Endothelial cell of umbilical vein (primary cell): ENCODE measurements around the gene SLC46A1. TPM values are rescaled to one million over a fixed set of nuclear protein-coding genes. Genes with fewer than 3 reads are reported as not detected.

ENCODE experiments used
- BruUV-seq: library from RNA; stranded (reverse); fragments of 400-500 nt; replicated peaks from 2 replicates; lab custom pipeline; 2021; lab: Mats Ljungman, UMichigan
- CTCF ChIA-PET: fragments of 300-600, 350-600 bp; sonication (Branson Sonifier 250); formaldehyde crosslinking; loops from one replicate; lab custom pipeline; 2021; ENCODE audit warnings: antibody characterized with exemption, inconsistent platforms; lab: Charles Lee
- POLR2A ChIA-PET: fragments of 300-600, 350-600 bp; sonication (Branson Sonifier 250); formaldehyde crosslinking; loops from one replicate; lab custom pipeline; 2021; ENCODE audit warnings: antibody characterized with exemption, inconsistent platforms; lab: Charles Lee
- DNase-seq: peaks from one replicate; pipeline ENCODE4 v3.0.0-alpha.2; 2011; ENCODE audit warnings: low read depth, low spot score
- FAIRE-seq: peaks from 2 replicates; lab custom pipeline; 2011; peaks lifted over from hg19 to GRCh38; lab: Jason Lieb, UNC
- H2AFZ ChIP-seq: 2 replicates; pipeline ENCODE4 v1.6.0; 2012; ENCODE audit warnings: low read depth, low read length, control low read depth, inconsistent platforms
- H3K27ac ChIP-seq: 2 replicates; pipeline ENCODE4 v1.5.1; 2011; ENCODE audit warnings: low read depth, mild to moderate bottlenecking, control low read depth, low read length, moderate library complexity; ENCODE audit not compliant: insufficient read depth
- H3K27me3 ChIP-seq, 2 experiments: 2 replicates each; pipeline versions ENCODE4 v1.6.0 to v1.6.1; 2011; ENCODE audit warnings: low read length in 2 of 2, mixed read lengths in 1 of 2; ENCODE audit not compliant: control insufficient read depth in 2 of 2, insufficient read depth in 2 of 2
- H3K36me3 ChIP-seq, 2 experiments: 2 replicates in 1 of 2; 3 replicates in 1 of 2; pipeline ENCODE4 v1.5.1; 2011; ENCODE audit warnings: low read length in 2 of 2, mild to moderate bottlenecking in 1 of 2, moderate library complexity in 1 of 2; ENCODE audit not compliant: control insufficient read depth in 2 of 2, insufficient read depth in 2 of 2; ENCODE audit errors: extremely low read depth in 1 of 2
- H3K4me1 ChIP-seq: 3 replicates; pipeline ENCODE4 v1.5.1; 2011; ENCODE audit warnings: mild to moderate bottlenecking, low read length; ENCODE audit not compliant: control insufficient read depth, insufficient read depth; ENCODE audit errors: extremely low read depth
- H3K4me2 ChIP-seq: 2 replicates; pipeline ENCODE4 v1.6.1; 2011; ENCODE audit warnings: low read length, control low read depth, mixed read lengths; ENCODE audit not compliant: insufficient read depth
- H3K4me3 ChIP-seq, 3 experiments: fragments of 200-600 bp in 1 of 3; sonication (generic), shearing (Covaris generic) in 1 of 3; replicated peaks in 1 of 3; 2 replicates each; pipeline ENCODE4 v1.5.1; 2011 to 2016; ENCODE audit warnings: control low read depth in 3 of 3, low read length in 3 of 3, mild to moderate bottlenecking in 2 of 3, inconsistent platforms in 1 of 3, low read depth in 1 of 3, moderate library complexity in 1 of 3; ENCODE audit not compliant: insufficient read depth in 1 of 3
- H3K79me2 ChIP-seq: 2 replicates; pipeline ENCODE4 v1.6.0; 2012; ENCODE audit warnings: low read length, inconsistent platforms; ENCODE audit not compliant: control insufficient read depth, insufficient read depth
- H3K9ac ChIP-seq: replicated peaks from 2 replicates; pipeline ENCODE3; 2011; ENCODE audit warnings: low read length, control low read depth; ENCODE audit not compliant: insufficient read depth; ENCODE audit errors: extremely low read depth
- H3K9me1 ChIP-seq: replicated peaks from 3 replicates; pipeline ENCODE4 v1.6.0; 2011; ENCODE audit warnings: mild to moderate bottlenecking, low read length; ENCODE audit not compliant: control insufficient read depth, insufficient read depth; ENCODE audit errors: extremely low read depth
- H3K9me3 ChIP-seq: replicated peaks from 2 replicates; pipeline ENCODE4 v1.5.1; 2012; ENCODE audit warnings: low read length, inconsistent platforms; ENCODE audit not compliant: control insufficient read depth, insufficient read depth
- H4K20me1 ChIP-seq: replicated peaks from 2 replicates; pipeline ENCODE3; 2011; ENCODE audit warnings: mild to moderate bottlenecking, low read length; ENCODE audit not compliant: control insufficient read depth, insufficient read depth; ENCODE audit errors: extremely low read depth
- EZH2 ChIP-seq: IDR thresholded peaks from 2 replicates; pipeline ENCODE4 v1.6.1; 2012; ENCODE audit warnings: borderline replicate concordance, low read depth, mild to moderate bottlenecking, moderate library complexity, low read length, inconsistent platforms; ENCODE audit not compliant: severe bottlenecking
- FOS ChIP-seq: IDR thresholded peaks from 2 replicates; pipeline ENCODE4 v1.6.1; 2011; ENCODE audit warnings: mild to moderate bottlenecking, low read length, moderate library complexity, borderline replicate concordance; ENCODE audit not compliant: insufficient read depth
- GATA2 ChIP-seq: IDR thresholded peaks from 2 replicates; pipeline ENCODE4 v1.7.0; 2011; ENCODE audit warnings: low read depth, mild to moderate bottlenecking, moderate library complexity, mixed read lengths, low read length; ENCODE audit not compliant: insufficient read length, insufficient read depth
- JUN ChIP-seq: IDR thresholded peaks from 2 replicates; pipeline ENCODE4 v1.6.1; 2011; ENCODE audit warnings: borderline replicate concordance, low read depth; ENCODE audit not compliant: insufficient read length, insufficient read depth
- MYC ChIP-seq: IDR thresholded peaks from one replicate; pipeline ENCODE4 v1.6.1; 2011; ENCODE audit warnings: mild to moderate bottlenecking, low read depth, low read length
- POLR2A ChIP-seq: IDR thresholded peaks from 2 replicates; pipeline ENCODE4 v1.6.1; 2012; ENCODE audit warnings: low read depth, mild to moderate bottlenecking, control low read depth, low read length
- POLR2AphosphoS5 ChIP-seq: IDR thresholded peaks from 2 replicates; pipeline ENCODE4 v1.6.1; 2012; ENCODE audit warnings: low read depth, mild to moderate bottlenecking, control low read depth, low read length, moderate library complexity; ENCODE audit not compliant: insufficient read depth
- dilution Hi-C: fragments of 300-500 bp; cut with MboI; formaldehyde crosslinking; loops from one replicate; pipeline ENCODE4 v1.15.0; 2019; ENCODE audit warnings: low sequenced_read_pairs; ENCODE audit not compliant: extremely low pct_ligation_motif_present
- intact Hi-C: fragments of 100-400 bp; cut with micrococcal nuclease; formaldehyde crosslinking; loops from one replicate; pipeline ENCODE4 v1.10.0; 2022
- polyA plus RNA-seq, 4 experiments: library from polyadenylated mRNA; depleted of rRNA in 3 of 4; stranded (reverse) in 3 of 4; unstranded in 1 of 4; fragments of >200 nt; gene quantifications; 2 replicates each; pipeline versions ENCODE4 v1.2.1 to v1.2.3, GENCODE V29; 2011 to 2012; ENCODE audit warnings: missing spikeins in 1 of 4
- total RNA-seq: library from RNA; stranded (reverse); gene quantifications from 2 replicates; pipeline ENCODE4 v1.2.3, GENCODE V29; 2021
- TF ChIP-seq, protein P1 (sequence below), 2 donors: IDR thresholded peaks; 1 replicate in 1 of 2; 2 replicates in 1 of 2; pipeline ENCODE4 v1.5.1; 2011; ENCODE audit warnings: low read length in 2 of 2, mild to moderate bottlenecking in 2 of 2, moderate library complexity in 2 of 2, control low read depth in 1 of 2, inconsistent platforms in 1 of 2, low read depth in 1 of 2; ENCODE audit not compliant: insufficient read depth in 1 of 2; ENCODE audit errors: extremely low read depth in 1 of 2
- TF ChIP-seq, protein P2 (sequence below): IDR thresholded peaks from 2 replicates; pipeline ENCODE4 v1.6.1; 2011; ENCODE audit not compliant: insufficient read depth, insufficient read length

SLC46A1 gene
- total and polyA plus RNA-seq, 2 donors (not counting 3 experiments of a cell fraction or from before 2014, with no cell fraction given), result 2.6 to 4.1 TPM

- no peaks in the 10 kb centered on the region for H4K20me1 ChIP-seq
- H3K9me3 ChIP-seq, result no peaks in the 10 kb centered on the region
- FAIRE-seq (peak; percentile 49), DNase-seq (no peak)
- H3K79me2 ChIP-seq, result peaks cover 30% of the 10 kb centered on the region
- peaks cover 17% of the 10 kb centered on the region for H3K4me1 ChIP-seq
- peaks cover 21 to 35% of the 10 kb centered on the region in 2 experiments for H3K36me3 ChIP-seq
- dilution Hi-C loops (no loop called here), intact Hi-C loops (loop anchor here (1.0 to 10.0 kb wide), 5 partner anchors 12 to 1103 kb away; partner anchors contain the start of genes IFT20, TMEM97, TNFAIP1 and VTN)
- BruUV-seq, result TSS peak; percentile 74
- peak overlapping the region; percentile 98 for H3K9ac ChIP-seq
- peaks cover 2% of the 10 kb centered on the region for H3K9me1 ChIP-seq
- CTCF ChIA-PET, result interaction anchor here (0.7 to 3.2 kb wide), 8 partner anchors 9 to 106 kb away, joined by 3 to 23 read pairs (median 5); partner anchors contain the start of genes IFT20 and TNFAIP1
- POLR2A ChIA-PET, result interaction anchor here (1.2 to 2.5 kb wide), 4 partner anchors 8 to 37 kb away, joined by 3 to 26 read pairs (median 8); partner anchors contain the start of genes IFT20 and TNFAIP1
- H2AFZ ChIP-seq, result peak overlapping the region; percentile 96
- H3K4me2 ChIP-seq, result peak overlapping the region; percentile 97
- H3K27ac ChIP-seq, result peak overlapping the region; percentile 92
- TF ChIP-seq EZH2, result no peak
- H3K27me3 ChIP-seq, result no peaks in the 10 kb centered on the region
- peak overlapping the region; percentile 89 to 98 (median 91) for H3K4me3 ChIP-seq
These were observed 48.2 kb downstream of the SLC46A1 start for GRCh38 chr17:28357901-28358197.

DNA sequence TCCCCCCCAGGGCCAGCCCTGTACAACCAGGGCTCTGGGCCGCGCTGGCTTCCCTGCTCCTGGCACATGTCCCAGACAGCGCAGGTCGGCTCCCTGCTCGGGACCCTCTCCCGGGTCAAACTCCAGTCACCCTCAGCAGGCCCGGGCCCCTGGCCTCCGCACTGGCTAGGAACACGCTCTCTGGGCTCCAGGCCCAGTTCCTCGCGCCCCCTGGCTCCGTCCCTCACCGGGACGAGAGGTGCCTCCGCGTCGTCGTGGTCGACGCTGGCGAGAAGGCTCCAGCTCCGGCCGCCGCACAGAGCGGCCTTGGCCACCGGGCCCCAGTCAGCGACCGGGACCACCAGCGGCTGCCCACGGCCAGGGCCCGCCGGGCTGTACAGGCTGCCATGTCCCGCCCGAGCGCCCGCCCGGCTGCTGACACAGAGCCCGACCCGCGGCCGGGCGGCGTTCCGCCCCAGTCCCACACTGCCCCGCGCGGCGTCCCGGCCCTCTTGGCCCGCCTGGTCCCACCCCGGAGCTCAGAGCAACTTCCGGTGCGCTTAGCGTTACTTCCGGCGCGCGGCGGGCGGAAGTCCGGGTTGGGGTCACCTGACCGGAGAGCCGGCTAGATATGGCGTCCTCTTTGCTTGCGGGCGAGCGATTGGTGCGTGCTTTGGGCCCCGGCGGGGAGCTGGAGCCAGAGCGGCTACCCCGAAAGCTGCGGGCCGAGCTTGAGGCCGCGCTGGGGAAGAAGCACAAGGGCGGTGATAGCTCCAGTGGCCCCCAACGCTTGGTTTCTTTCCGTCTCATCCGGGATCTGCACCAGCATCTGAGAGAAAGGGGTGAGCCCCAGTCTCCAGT, 48.7 kb downstream of the SLC46A1 start, which contains the start of gene POLDIP2:
Gene POLDIP2, minus strand, starts transcription at position 467 of the 840 bp plus-strand sequence. Its CDS starts 79 bp downstream, at position 388.
- DNase-seq (peak; percentile 95), FAIRE-seq (peak; percentile 96)
- Histone ChIP-seq H3K79me2 (peaks cover 30% of the 10 kb centered on the region), H3K9me3 (no peaks in the 10 kb centered on the region), H3K9ac (peak within 1 kb of the TSS; percentile 98), H3K4me3 (peak within 1 kb of the TSS; percentile 89 to 98 (median 91)), H3K9me1 (peaks cover 2% of the 10 kb centered on the region), H3K27ac (peak within 1 kb of the TSS; percentile 92), H2AFZ (peak within 1 kb of the TSS; percentile 96), H3K27me3 (no peaks in the 10 kb centered on the region), H3K36me3 (peaks cover 24 to 34% of the 10 kb centered on the region in 2 experiments), H4K20me1 (no peaks in the 10 kb centered on the region), H3K4me1 (peaks cover 17% of the 10 kb centered on the region), H3K4me2 (peak within 1 kb of the TSS; percentile 97)
- TSS peak; percentile 35 for BruUV-seq
- intact Hi-C loops, result loop anchor here (1.0 to 10.0 kb wide), 5 partner anchors 13 to 1102 kb away; partner anchors contain the start of genes IFT20, TMEM97, TNFAIP1 and VTN
- dilution Hi-C loops, result no loop called here
- CTCF ChIA-PET, result interaction anchor here (1.0 to 3.2 kb wide), 8 partner anchors 10 to 106 kb away, joined by 3 to 23 read pairs (median 5); partner anchors contain the start of genes IFT20 and TNFAIP1
- TF ChIP-seq, protein P1, sequence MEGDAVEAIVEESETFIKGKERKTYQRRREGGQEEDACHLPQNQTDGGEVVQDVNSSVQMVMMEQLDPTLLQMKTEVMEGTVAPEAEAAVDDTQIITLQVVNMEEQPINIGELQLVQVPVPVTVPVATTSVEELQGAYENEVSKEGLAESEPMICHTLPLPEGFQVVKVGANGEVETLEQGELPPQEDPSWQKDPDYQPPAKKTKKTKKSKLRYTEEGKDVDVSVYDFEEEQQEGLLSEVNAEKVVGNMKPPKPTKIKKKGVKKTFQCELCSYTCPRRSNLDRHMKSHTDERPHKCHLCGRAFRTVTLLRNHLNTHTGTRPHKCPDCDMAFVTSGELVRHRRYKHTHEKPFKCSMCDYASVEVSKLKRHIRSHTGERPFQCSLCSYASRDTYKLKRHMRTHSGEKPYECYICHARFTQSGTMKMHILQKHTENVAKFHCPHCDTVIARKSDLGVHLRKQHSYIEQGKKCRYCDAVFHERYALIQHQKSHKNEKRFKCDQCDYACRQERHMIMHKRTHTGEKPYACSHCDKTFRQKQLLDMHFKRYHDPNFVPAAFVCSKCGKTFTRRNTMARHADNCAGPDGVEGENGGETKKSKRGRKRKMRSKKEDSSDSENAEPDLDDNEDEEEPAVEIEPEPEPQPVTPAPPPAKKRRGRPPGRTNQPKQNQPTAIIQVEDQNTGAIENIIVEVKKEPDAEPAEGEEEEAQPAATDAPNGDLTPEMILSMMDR (IDR thresholded peaks at IDR 0.05; ENCODE audit: extremely low read depth in 1 of 2, insufficient read depth in 1 of 2, low read depth in 1 of 2, low read length in 2 of 2), result no peak
- TF ChIP-seq EZH2 (no peak), POLR2AphosphoS5 (peak; percentile 99), POLR2A (peak; percentile 96), FOS (no peak), JUN (no peak), GATA2 (no peak), MYC (no peak)
- TF ChIP-seq, protein P2, sequence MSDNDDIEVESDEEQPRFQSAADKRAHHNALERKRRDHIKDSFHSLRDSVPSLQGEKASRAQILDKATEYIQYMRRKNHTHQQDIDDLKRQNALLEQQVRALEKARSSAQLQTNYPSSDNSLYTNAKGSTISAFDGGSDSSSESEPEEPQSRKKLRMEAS, result peak; percentile 53
- POLR2A ChIA-PET, result interaction anchor here (0.6 to 2.5 kb wide), 5 partner anchors 9 to 38 kb away, joined by 3 to 26 read pairs (median 4); partner anchors contain the start of genes IFT20 and TNFAIP1
